Smooth muscle cell (in vitro differentiated cells): ENCODE data around the gene SSB. TPM values are rescaled to one million over a fixed set of nuclear protein-coding genes. Genes with fewer than 3 reads are reported as not detected.

Experiments used
- DNase-seq: peaks from one replicate; lab custom pipeline; 2025; ENCODE audit not compliant: unreplicated experiment; lab: John Stamatoyannopoulos, UW
- H2AFZ ChIP-seq: fragments of 200-600 bp; sonication (generic); 2 replicates; pipeline ENCODE4 v1.6.0; 2016; ENCODE audit warnings: antibody characterized with exemption, low read depth, mild to moderate bottlenecking
- H3F3A ChIP-seq: fragments of 200-600 bp; sonication (generic); 2 replicates; pipeline ENCODE4 v1.6.0; 2017; ENCODE audit warnings: antibody characterized with exemption, low read depth
- H3K27ac ChIP-seq: fragments of 200-600 bp; sonication (generic); 2 replicates; pipeline ENCODE4 v1.5.1; 2016; ENCODE audit warnings: low read depth, mild to moderate bottlenecking
- H3K27me3 ChIP-seq: fragments of 200-600 bp; sonication (generic); 2 replicates; pipeline ENCODE4 v1.6.1; 2016; ENCODE audit warnings: low read depth, mild to moderate bottlenecking
- H3K36me3 ChIP-seq: fragments of 200-600 bp; sonication (generic); 2 replicates; pipeline ENCODE4 v1.5.1; 2016; ENCODE audit warnings: low read depth
- H3K4me1 ChIP-seq: fragments of 200-600 bp; sonication (generic); 2 replicates; pipeline ENCODE4 v1.5.1; 2016; ENCODE audit warnings: low read depth
- H3K4me2 ChIP-seq: fragments of 200-600 bp; sonication (generic); 2 replicates; pipeline ENCODE4 v1.6.0; 2016; ENCODE audit warnings: mild to moderate bottlenecking
- H3K4me3 ChIP-seq: fragments of 200-600 bp; sonication (generic); 2 replicates; pipeline ENCODE4 v1.5.1; 2016; ENCODE audit warnings: mild to moderate bottlenecking
- H3K79me2 ChIP-seq: fragments of 200-600 bp; sonication (generic); 2 replicates; pipeline ENCODE4 v1.6.0; 2016; ENCODE audit warnings: low read depth, mild to moderate bottlenecking
- H3K9ac ChIP-seq: fragments of 200-600 bp; sonication (generic); 2 replicates; pipeline ENCODE4 v1.6.0; 2016; ENCODE audit warnings: low read depth
- H3K9me3 ChIP-seq: fragments of 200-600 bp; sonication (generic); replicated peaks from 2 replicates; pipeline ENCODE4 v1.5.1; 2016; ENCODE audit warnings: low read depth
- H4K20me1 ChIP-seq: fragments of 200-600 bp; sonication (generic); 2 replicates; pipeline ENCODE4 v1.6.0; 2016; ENCODE audit warnings: low read depth
- CTCF ChIP-seq: fragments of 200-600 bp; sonication (generic); IDR thresholded peaks from 2 replicates; pipeline ENCODE4 v1.5.1; 2017; ENCODE audit warnings: borderline replicate concordance, mild to moderate bottlenecking, antibody characterized with exemption; ENCODE audit not compliant: insufficient read depth, poor library complexity, severe bottlenecking
- WGBS: methylation state at CpG from one replicate; pipeline ENCODE4 v1.1.7; 2016; ENCODE audit warnings: low lambda C conversion rate; 5-methylcytosine and 5-hydroxymethylcytosine counted together
- polyA plus RNA-seq: library from polyadenylated mRNA; unstranded; fragments of >200 nt; fragmentation: Nextera tagmentation; extraction: Ambion mirVana; gene quantifications from 2 replicates; pipeline ENCODE4 v1.2.1, GENCODE V29; 2016
- total RNA-seq: library from RNA; depleted of rRNA; stranded (reverse); fragments of >200 nt; gene quantifications from 2 replicates; pipeline ENCODE4 v1.2.3, GENCODE V29; 2014

The SSB gene
- total and polyA plus RNA-seq, 2 experiments from 2014 or later = 91.5 to 95.8 TPM

- no peaks in the 10 kb centered on the region for H4K20me1 ChIP-seq
- H3K27ac ChIP-seq = no peak overlapping the region
- no peaks in the 10 kb centered on the region for H3K27me3 ChIP-seq
- TF ChIP-seq CTCF = no peak
- no peaks in the 10 kb centered on the region for H3K79me2 ChIP-seq
- H3K9me3 ChIP-seq = no peaks in the 10 kb centered on the region
- no peak for DNase-seq
- H3K9ac ChIP-seq = no peak overlapping the region
- no peak overlapping the region for H3K4me2 ChIP-seq
- H2AFZ ChIP-seq = no peak overlapping the region
- H3K36me3 ChIP-seq = no peaks in the 10 kb centered on the region
- 92% methylated on average over 5 of the region's 5 CpGs for WGBS
- H3K4me1 ChIP-seq = no peaks in the 10 kb centered on the region
- H3K4me3 ChIP-seq = no peak overlapping the region
- H3F3A ChIP-seq = no peaks in the 10 kb centered on the region
Observed at GRCh38 chr2:169790581-169790980, 8.1 kb upstream of the SSB start.

- Histone ChIP-seq H3K36me3 (no peaks in the 10 kb centered on the region), H3K27ac (no peak overlapping the region), H3K27me3 (no peaks in the 10 kb centered on the region), H3K4me3 (no peak overlapping the region), H3K9me3 (no peaks in the 10 kb centered on the region), H2AFZ (no peak overlapping the region), H3K79me2 (peaks cover 15% of the 10 kb centered on the region), H4K20me1 (peaks cover 9% of the 10 kb centered on the region), H3K4me2 (no peak overlapping the region), H3F3A (no peaks in the 10 kb centered on the region), H3K9ac (no peak overlapping the region), H3K4me1 (peaks cover 5% of the 10 kb centered on the region)
- no peak for TF ChIP-seq CTCF
- 65% methylated on average over 2 of the region's 2 CpGs for WGBS
- no peak for DNase-seq
Observed at GRCh38 chr2:169795181-169795580, 3.5 kb upstream of the SSB start.

GRCh38 chr2:169796441-169796840 is 2.2 kb upstream of the SSB start:
- Histone ChIP-seq H3K9ac (no peak overlapping the region), H3K9me3 (no peaks in the 10 kb centered on the region), H3K79me2 (peaks cover 27% of the 10 kb centered on the region), H3K4me2 (no peak overlapping the region), H4K20me1 (peaks cover 10% of the 10 kb centered on the region), H3K4me3 (no peak overlapping the region), H2AFZ (no peak overlapping the region), H3K27ac (no peak overlapping the region), H3K36me3 (peaks cover 7% of the 10 kb centered on the region), H3K4me1 (peaks cover 12% of the 10 kb centered on the region), H3K27me3 (no peaks in the 10 kb centered on the region), H3F3A (no peaks in the 10 kb centered on the region)
- no peak for TF ChIP-seq CTCF
- DNase-seq = no peak
- WGBS = 92% methylated on average over 6 of the region's 6 CpGs

- Histone ChIP-seq H3K79me2 (peaks cover 39% of the 10 kb centered on the region), H3K9me3 (no peaks in the 10 kb centered on the region), H3K27me3 (no peaks in the 10 kb centered on the region), H3K36me3 (peaks cover 10% of the 10 kb centered on the region), H3F3A (no peaks in the 10 kb centered on the region), H4K20me1 (peaks cover 14% of the 10 kb centered on the region), H3K27ac (no peak overlapping the region), H3K4me3 (no peak overlapping the region), H3K4me2 (no peak overlapping the region), H2AFZ (peak overlapping the region; percentile 95), H3K9ac (no peak overlapping the region), H3K4me1 (peaks cover 12% of the 10 kb centered on the region)
- TF ChIP-seq CTCF = no peak
- 90% methylated on average over 5 of the region's 5 CpGs for WGBS
- no peak for DNase-seq
Observed at GRCh38 chr2:169797601-169798000, 1.1 kb upstream of the SSB start.
